GM18520 (cell line): ENCODE measurements around the gene GLS.
A peak's percentile ranks its signal among the peaks of the same experiment; 100 is the strongest.
"Not testable (repeated sequence)": the region's sequence is repeated elsewhere in the genome, so short reads cannot be mapped to it uniquely, and the experiment has no call there.

ENCODE experiments used
- ATAC-seq: cut with Tn5 transposase; IDR thresholded peaks from one replicate; pipeline ENCODE4 v1.9.1; 2021; ENCODE audit not compliant: unreplicated experiment

GLS gene

GRCh38 chr2:190855245-190855644 is 25.4 kb upstream of the GLS start:
- no peak for ATAC-seq

- no peak for ATAC-seq
Observed at GRCh38 chr2:190856985-190857384, 23.6 kb upstream of the GLS start.

DNA sequence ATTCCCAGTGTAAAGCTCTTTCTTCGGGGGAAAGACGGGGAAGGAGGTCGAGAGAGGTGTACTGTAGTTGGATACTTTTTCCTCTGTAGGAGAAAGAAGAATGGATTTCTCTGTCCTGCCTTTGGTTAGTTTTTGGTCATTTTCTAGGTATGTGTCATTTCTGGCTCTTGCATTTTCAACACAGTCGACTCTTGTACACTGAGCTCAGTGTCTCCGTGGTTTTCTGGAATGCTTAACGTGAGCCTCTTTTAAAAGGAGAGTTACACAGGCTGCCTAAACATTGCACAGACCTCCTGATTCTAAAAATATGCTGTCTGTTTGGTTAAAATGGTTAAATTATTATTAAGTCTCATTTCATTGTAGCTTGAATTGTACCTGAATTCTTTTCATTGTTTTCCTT is 21.8 kb upstream of the GLS start:
- ATAC-seq: no peak

- no peak for ATAC-seq
Observed at GRCh38 chr2:190859347-190860297, 21.0 kb upstream of the GLS start.

- ATAC-seq: no peak
Observed at GRCh38 chr2:190860985-190861680, 19.5 kb upstream of the GLS start.

DNA sequence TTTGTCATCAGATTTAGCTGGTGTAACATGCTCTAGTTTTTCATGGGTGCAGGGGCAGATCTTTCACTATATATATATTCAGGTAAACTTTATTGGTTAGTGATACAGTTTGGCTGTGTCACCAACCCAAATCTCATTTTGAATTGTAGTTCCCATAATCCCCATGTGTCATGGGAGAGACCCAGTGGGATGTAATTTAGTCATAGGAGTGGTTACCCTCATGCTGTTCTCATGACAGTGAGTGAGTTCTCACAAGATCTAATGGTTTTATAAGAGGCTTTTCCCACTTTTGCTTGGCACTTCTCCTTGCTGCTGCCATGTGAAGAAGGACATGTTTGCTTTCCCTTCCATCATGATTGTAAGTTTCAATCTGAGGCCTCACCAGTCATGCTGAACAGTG is 18.5 kb upstream of the GLS start:
- ATAC-seq: not testable (repeated sequence)

DNA sequence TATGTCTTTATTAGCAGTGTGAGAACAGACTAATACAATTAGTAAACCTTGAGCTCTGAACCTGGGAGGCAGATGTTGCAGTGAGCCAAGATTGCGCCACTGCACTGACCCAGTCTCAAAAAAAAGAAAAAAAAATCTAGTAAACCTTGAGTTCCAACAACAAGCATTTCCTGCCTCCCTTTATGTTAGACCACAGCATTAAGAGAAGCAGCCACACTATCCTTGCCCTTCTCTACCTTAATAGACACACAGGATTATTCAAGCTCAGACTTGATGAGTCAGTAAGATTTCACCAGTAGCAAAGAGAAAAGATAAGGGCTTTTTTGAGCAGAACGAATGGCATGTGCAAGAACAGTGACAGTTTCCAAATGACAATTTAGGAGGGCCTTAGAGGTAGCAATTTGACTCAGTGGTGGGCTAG is 18.0 kb upstream of the GLS start:
- no peak for ATAC-seq

GRCh38 chr2:190863946-190864345 is 16.7 kb upstream of the GLS start:
- no peak for ATAC-seq

- no peak for ATAC-seq
Observed at GRCh38 chr2:190864375-190864774, 16.2 kb upstream of the GLS start.

GRCh38 chr2:190867212-190867611 is 13.4 kb upstream of the GLS start:
- ATAC-seq: no peak

- ATAC-seq: no peak
Observed at GRCh38 chr2:190867832-190868231, 12.8 kb upstream of the GLS start.

DNA sequence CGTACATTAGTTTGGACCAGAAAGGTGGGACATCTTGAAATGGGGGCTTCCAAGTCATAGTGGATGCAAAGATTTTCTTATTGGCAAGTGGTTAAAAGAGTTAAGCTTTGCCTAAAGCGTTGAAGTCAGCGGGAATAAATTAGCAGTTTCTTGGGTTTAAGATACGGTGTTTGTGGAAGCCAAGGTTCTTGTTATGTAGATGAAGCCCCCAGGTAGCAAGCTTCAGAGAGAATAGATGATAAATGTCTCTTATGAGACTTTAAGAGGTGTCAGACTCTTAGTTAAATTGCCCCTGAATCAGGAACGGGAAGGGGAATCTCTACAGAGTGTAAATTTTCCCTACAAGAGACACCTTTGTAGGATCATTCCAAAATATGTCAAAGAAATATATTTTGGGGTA is 10.9 kb upstream of the GLS start:
- no peak for ATAC-seq

GRCh38 chr2:190873451-190873850 is 7.2 kb upstream of the GLS start:
- ATAC-seq: not testable (repeated sequence)

GRCh38 chr2:190875891-190876290 is 4.7 kb upstream of the GLS start:
- no peak for ATAC-seq

DNA sequence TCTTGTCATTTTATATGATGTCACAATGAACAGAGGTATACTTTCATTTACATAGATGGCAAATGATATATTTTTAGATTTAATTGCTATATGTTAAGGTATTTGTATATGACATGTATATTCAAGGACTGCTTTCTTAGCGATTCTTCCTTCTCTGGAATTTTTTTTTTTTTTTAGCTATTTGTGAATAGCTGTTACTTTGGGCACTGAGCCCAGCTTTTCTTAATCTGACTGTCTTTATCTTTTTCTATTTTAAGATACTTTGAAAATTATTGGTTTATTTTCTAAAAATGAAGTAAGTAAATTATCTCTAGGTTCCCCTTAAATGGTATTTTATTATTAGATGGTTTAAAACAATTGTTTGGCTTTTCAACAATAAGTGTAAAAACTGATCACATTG is 4.0 kb upstream of the GLS start:
- no peak for ATAC-seq

- ATAC-seq: no peak
Observed at GRCh38 chr2:190877436-190877835, 3.2 kb upstream of the GLS start.

DNA sequence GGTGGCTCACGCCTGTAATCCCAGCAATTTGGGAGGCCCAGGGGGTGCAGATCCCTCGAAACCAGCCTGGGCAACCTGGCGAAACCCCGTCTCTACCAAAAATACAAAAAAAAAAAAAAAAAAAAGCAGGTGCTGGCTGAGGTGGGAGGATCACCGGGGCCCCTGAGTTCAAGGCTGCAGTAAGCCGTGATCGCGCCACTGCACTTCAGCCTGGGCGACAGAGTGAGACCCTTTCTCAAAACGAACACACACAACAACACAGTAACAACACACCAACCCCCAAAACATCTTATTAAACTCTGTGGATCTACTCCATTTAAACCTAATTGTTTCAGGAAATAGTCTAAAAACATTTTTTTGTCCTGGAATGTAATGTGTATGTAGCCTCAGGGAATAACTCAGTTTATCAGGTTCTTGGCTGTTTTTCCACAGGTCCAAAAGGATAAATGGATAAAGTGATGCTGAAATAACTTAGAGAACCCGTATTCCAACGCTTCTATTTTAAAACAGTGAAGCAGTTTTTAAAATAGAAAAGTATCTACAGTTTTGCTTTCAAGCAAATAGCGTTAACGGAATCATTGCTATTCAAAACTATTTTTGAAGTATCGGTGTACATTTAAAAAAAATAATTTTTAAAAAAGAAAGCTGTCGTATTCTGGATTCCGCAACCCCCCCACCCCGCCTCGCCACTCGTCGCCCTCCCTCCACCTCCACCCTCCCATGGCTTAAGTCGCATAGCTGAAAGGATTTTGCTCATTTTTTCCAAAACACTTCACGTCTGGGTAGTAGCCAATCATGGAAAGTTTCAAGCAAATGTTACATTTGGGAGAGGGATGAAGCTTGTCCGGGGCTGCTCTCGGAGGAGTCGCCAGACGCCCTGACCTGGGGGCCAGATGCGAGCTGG is 895 bp upstream of the GLS start:
- ATAC-seq: no peak

GRCh38 chr2:190881084-190881597 is 520 bp downstream of the GLS start:
- ATAC-seq: no peak

DNA sequence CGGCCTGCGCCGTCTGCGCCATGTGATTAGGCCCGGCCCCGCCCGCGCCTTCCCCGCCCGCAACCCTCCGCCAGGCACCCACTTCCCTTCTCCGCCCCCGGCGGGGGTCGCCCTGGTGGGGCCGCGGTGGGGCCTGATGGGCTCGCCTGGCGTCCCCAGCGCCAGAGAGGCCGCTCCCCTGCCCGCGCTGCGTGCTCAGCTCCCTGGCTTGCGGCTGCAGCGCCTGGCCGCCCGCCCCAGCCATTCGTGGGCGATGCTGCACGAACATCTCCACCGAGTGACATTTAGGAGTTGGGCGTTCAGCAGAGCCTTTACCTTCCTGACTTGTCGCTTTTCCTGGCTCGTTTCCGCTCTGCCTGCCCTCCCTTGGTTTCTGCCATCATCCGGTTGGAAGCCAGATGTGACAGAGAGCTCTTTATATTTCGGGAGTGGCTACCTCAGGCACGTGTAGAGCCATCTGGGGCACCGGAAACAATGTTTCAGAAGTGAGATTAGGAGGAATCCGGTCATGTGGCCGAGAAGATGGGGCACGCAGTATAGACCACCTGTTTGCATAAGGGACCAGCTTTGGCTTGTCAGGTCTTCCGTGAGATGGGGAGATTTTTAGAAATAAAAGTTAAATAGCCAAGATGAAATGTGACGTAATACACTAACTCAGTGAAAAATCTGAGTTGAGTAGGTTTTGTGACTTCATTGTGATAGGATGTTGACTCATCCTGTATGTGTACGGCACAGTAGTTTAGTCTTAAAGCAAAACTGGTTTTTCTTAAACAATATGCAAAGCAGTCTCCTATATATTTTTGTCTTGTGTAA is 1.2 kb downstream of the GLS start:
- peak; percentile 36 for ATAC-seq

DNA sequence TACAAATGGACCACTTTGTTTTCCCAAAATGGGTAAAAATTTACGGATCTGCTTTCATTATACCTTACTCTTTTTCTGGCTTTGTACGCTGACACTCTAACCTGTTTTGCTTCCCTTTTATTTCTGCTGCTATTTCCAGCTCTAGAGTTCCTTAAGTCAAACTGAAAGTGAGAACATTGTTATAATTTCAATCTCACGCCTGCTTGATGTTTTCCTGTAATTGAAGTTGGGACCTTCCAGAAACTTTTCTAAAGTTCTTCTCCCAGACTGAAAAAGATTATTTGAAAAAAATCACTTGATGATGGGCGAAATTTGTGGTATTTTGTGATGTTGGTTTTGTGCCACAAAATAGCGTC is 1.8 kb downstream of the GLS start:
- peak; percentile 4 for ATAC-seq
